Skeletal muscle satellite cell (primary cell): Measurements from ENCODE around the gene RAB10.
"Not testable (repeated sequence)": the region's sequence is repeated elsewhere in the genome, so short reads cannot be mapped to it uniquely, and the experiment has no call there.

Source experiments
- H3K27me3 ChIP-seq: 2 replicates; pipeline ENCODE4 v1.7.0; 2013; ENCODE audit warnings: low read length; ENCODE audit not compliant: control insufficient read depth, insufficient read depth
- H3K36me3 ChIP-seq: 2 replicates; pipeline ENCODE4 v1.7.0; 2013; ENCODE audit warnings: mild to moderate bottlenecking, control low read depth, low read length; ENCODE audit not compliant: insufficient read depth
- H3K4me1 ChIP-seq: 2 replicates; pipeline ENCODE4 v1.7.0; 2013; ENCODE audit warnings: low read length; ENCODE audit not compliant: control insufficient read depth, insufficient read depth
- H3K4me2 ChIP-seq: 2 replicates; pipeline ENCODE4 v1.7.0; 2013; ENCODE audit warnings: mild to moderate bottlenecking, low read length
- H3K4me3 ChIP-seq: 2 replicates; pipeline ENCODE4 v1.7.0; 2013; ENCODE audit warnings: low read length
- H3K9ac ChIP-seq: 2 replicates; pipeline ENCODE4 v1.7.0; 2013; ENCODE audit warnings: mild to moderate bottlenecking, low read depth, low read length, moderate library complexity
- H3K9me3 ChIP-seq: replicated peaks from 2 replicates; pipeline ENCODE4 v1.7.0; 2013; ENCODE audit warnings: mild to moderate bottlenecking, control low read depth, low read length

RAB10 gene

GRCh38 chr2:26001743-26002351, 32.0 kb upstream of the RAB10 start:
- Histone ChIP-seq H3K36me3 (no peaks in the 10 kb centered on the region), H3K27me3 (no peaks in the 10 kb centered on the region), H3K9me3 (no peaks in the 10 kb centered on the region), H3K4me3 (no peak overlapping the region), H3K4me1 (peaks cover 44% of the 10 kb centered on the region), H3K9ac (peak overlapping the region; percentile 5), H3K4me2 (peak overlapping the region; percentile 7)

GRCh38 chr2:26002632-26003310, 31.1 kb upstream of the RAB10 start:
- no peak overlapping the region for H3K9ac ChIP-seq
- peaks cover 41% of the 10 kb centered on the region for H3K4me1 ChIP-seq
- H3K9me3 ChIP-seq: no peaks in the 10 kb centered on the region
- H3K4me3 ChIP-seq: no peak overlapping the region
- no peaks in the 10 kb centered on the region for H3K27me3 ChIP-seq
- H3K4me2 ChIP-seq: no peak overlapping the region
- no peaks in the 10 kb centered on the region for H3K36me3 ChIP-seq

- no peak overlapping the region for H3K4me2 ChIP-seq
- H3K9me3 ChIP-seq: no peaks in the 10 kb centered on the region
- no peak overlapping the region for H3K4me3 ChIP-seq
- no peaks in the 10 kb centered on the region for H3K27me3 ChIP-seq
- no peaks in the 10 kb centered on the region for H3K36me3 ChIP-seq
- H3K9ac ChIP-seq: no peak overlapping the region
- H3K4me1 ChIP-seq: peaks cover 30% of the 10 kb centered on the region
Measured at GRCh38 chr2:26008095-26008494, 25.8 kb upstream of the RAB10 start.

GRCh38 chr2:26008851-26009566, 24.9 kb upstream of the RAB10 start:
- Histone ChIP-seq H3K9me3 (no peaks in the 10 kb centered on the region), H3K4me2 (peak overlapping the region; percentile 59), H3K36me3 (no peaks in the 10 kb centered on the region), H3K9ac (peak overlapping the region; percentile 26), H3K4me3 (no peak overlapping the region), H3K27me3 (no peaks in the 10 kb centered on the region), H3K4me1 (peaks cover 27% of the 10 kb centered on the region)

- Histone ChIP-seq H3K36me3 (no peaks in the 10 kb centered on the region), H3K27me3 (no peaks in the 10 kb centered on the region), H3K9me3 (no peaks in the 10 kb centered on the region), H3K4me3 (no peak overlapping the region), H3K4me2 (peak overlapping the region; percentile 59), H3K4me1 (peaks cover 27% of the 10 kb centered on the region), H3K9ac (no peak overlapping the region)
Measured at GRCh38 chr2:26009567-26009963, 24.3 kb upstream of the RAB10 start.

GRCh38 chr2:26010943-26011342, 22.9 kb upstream of the RAB10 start:
- Histone ChIP-seq H3K4me1 (peaks cover 27% of the 10 kb centered on the region), H3K4me2 (no peak overlapping the region), H3K4me3 (no peak overlapping the region), H3K9ac (no peak overlapping the region), H3K36me3 (no peaks in the 10 kb centered on the region), H3K9me3 (no peaks in the 10 kb centered on the region), H3K27me3 (no peaks in the 10 kb centered on the region)

DNA sequence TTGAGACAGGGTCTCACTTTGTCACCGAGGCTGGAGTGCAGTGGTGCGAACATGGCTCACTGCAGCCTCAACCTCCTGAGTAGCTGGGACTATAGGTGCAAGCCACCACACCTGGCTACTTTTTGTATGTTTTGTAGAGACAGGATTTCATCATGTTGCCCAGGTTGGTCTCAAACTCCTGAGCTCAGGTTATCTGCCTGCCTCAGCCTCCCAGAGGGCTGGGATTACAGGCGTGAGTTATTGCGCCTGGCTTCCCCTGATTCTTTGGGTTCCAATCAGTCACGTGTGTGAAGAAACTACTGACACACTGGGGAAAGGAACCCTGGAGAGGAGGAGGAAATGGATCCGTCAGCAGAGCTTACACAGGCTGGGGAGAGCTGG, 22.3 kb upstream of the RAB10 start:
- Histone ChIP-seq H3K4me2 (no peak overlapping the region), H3K4me1 (peaks cover 27% of the 10 kb centered on the region), H3K4me3 (no peak overlapping the region), H3K9ac (no peak overlapping the region), H3K36me3 (no peaks in the 10 kb centered on the region), H3K9me3 (no peaks in the 10 kb centered on the region), H3K27me3 (no peaks in the 10 kb centered on the region)

- no peaks in the 10 kb centered on the region for H3K27me3 ChIP-seq
- H3K9me3 ChIP-seq: no peaks in the 10 kb centered on the region
- peaks cover 27% of the 10 kb centered on the region for H3K4me1 ChIP-seq
- no peaks in the 10 kb centered on the region for H3K36me3 ChIP-seq
- H3K4me2 ChIP-seq: peak overlapping the region; percentile 26
- H3K4me3 ChIP-seq: peak overlapping the region; percentile 1
- H3K9ac ChIP-seq: no peak overlapping the region
Measured at GRCh38 chr2:26011990-26012856, 21.7 kb upstream of the RAB10 start.

GRCh38 chr2:26013668-26014067, 20.2 kb upstream of the RAB10 start:
- H3K4me2 ChIP-seq: no peak overlapping the region
- H3K9me3 ChIP-seq: no peaks in the 10 kb centered on the region
- no peaks in the 10 kb centered on the region for H3K36me3 ChIP-seq
- H3K27me3 ChIP-seq: no peaks in the 10 kb centered on the region
- no peak overlapping the region for H3K4me3 ChIP-seq
- H3K4me1 ChIP-seq: peaks cover 37% of the 10 kb centered on the region
- no peak overlapping the region for H3K9ac ChIP-seq

GRCh38 chr2:26016012-26016705, 17.7 kb upstream of the RAB10 start:
- Histone ChIP-seq H3K4me1 (peaks cover 27% of the 10 kb centered on the region), H3K27me3 (no peaks in the 10 kb centered on the region), H3K9me3 (no peaks in the 10 kb centered on the region), H3K4me2 (no peak overlapping the region), H3K9ac (no peak overlapping the region), H3K36me3 (no peaks in the 10 kb centered on the region), H3K4me3 (no peak overlapping the region)

DNA sequence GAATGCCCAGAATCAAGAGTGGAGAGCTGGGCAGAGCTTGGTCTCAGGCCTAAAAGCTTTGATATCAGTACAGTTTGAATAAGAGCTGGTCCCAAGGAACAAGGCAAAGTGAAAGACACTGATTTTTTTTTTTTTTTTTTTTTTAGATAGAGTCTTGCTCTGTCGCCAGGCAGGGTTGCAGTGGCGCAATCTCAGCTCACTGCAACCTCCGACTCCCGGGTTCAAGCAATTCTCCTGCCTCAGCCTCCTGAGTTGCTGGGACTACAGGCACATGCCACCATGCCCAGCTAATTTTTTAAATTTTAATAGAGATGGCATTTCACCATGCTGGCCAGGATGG, 17.2 kb upstream of the RAB10 start:
- H3K36me3 ChIP-seq, H3K4me3 ChIP-seq, H3K9me3 ChIP-seq, H3K9ac ChIP-seq, H3K27me3 ChIP-seq, H3K4me2 ChIP-seq: not testable (repeated sequence)
- peaks cover 27% of the 10 kb centered on the region for H3K4me1 ChIP-seq
